ENCODE measurements around the gene CROCC. TPM values are rescaled to one million over a fixed set of nuclear protein-coding genes. Genes with fewer than 3 reads are reported as not detected.
"Not testable (repeated sequence)": the region's sequence is repeated elsewhere in the genome, so short reads cannot be mapped to it uniquely, and the experiment has no call there.

The CROCC gene
- total RNA-seq, 4 donors from 2014 or later = 27.7 to 86.4 (median 60.2) TPM

DNA sequence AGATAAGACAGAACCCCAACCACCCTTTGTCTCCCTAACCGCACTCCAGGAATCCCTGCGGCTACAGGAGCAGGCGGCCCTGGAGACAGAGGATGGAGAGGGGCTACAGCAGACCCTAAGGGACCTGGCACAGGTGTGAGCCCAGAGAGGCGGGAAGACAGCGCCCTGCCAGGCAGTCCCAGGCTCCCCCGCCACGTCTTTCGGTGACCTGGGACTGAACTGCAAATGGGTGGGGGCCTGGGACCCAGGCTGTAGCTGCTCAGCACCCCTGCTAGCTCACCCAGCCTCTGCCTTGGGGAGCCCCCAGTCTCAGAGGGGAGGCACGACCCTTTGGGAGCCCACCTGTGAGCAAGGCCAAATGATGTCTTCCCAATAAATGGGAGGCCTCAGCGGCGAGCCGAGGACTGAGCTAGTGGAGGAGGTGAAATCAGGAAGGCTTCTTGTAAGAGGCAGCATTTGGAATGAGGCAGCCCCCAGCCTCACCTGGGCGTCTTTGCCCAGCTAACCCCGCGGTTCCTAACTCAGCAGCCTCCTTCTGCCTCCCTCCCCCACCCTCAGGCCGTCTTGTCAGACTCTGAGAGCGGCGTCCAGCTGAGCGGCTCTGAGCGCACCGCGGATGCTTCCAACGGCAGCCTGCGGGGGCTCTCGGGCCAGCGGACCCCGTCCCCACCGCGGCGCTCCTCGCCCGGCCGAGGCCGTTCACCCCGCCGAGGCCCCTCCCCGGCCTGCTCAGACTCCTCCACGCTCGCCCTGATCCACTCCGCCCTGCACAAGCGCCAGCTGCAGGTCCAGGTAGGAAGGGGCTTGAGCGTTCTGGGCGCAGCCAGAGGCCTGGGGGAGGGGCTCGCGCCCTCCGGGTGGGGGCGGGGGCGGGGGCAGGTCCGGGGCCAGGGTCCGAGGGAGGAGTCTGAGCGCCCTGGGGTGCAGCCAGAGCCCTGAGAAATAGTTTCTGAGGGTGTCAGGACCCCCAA lies 16.9 kb downstream of the CROCC start:
- peaks cover 71% of the 10 kb centered on the region for H3K36me3 ChIP-seq
- no peak overlapping the region for H3K27ac ChIP-seq
- DNase-seq (ENCODE audit: low spot score in 2 of 2) = no peak
- H3K27me3 ChIP-seq = no peaks in the 10 kb centered on the region
- TF ChIP-seq POLR2A (IDR thresholded peaks at IDR 0.05) = no peak
- TF ChIP-seq, protein P1, sequence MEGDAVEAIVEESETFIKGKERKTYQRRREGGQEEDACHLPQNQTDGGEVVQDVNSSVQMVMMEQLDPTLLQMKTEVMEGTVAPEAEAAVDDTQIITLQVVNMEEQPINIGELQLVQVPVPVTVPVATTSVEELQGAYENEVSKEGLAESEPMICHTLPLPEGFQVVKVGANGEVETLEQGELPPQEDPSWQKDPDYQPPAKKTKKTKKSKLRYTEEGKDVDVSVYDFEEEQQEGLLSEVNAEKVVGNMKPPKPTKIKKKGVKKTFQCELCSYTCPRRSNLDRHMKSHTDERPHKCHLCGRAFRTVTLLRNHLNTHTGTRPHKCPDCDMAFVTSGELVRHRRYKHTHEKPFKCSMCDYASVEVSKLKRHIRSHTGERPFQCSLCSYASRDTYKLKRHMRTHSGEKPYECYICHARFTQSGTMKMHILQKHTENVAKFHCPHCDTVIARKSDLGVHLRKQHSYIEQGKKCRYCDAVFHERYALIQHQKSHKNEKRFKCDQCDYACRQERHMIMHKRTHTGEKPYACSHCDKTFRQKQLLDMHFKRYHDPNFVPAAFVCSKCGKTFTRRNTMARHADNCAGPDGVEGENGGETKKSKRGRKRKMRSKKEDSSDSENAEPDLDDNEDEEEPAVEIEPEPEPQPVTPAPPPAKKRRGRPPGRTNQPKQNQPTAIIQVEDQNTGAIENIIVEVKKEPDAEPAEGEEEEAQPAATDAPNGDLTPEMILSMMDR (IDR thresholded peaks at IDR 0.05) = no peak
- TF ChIP-seq EP300 (IDR thresholded peaks at IDR 0.05) = no peak
- TF ChIP-seq POLR2AphosphoS5 (IDR thresholded peaks at IDR 0.05) = no peak
- H3K9me3 ChIP-seq = no peaks in the 10 kb centered on the region
- H3K4me1 ChIP-seq = no peaks in the 10 kb centered on the region
- WGBS = 78% methylated on average over 51 of the region's 51 CpGs
- no peak overlapping the region for H3K4me3 ChIP-seq

- H3K4me1 ChIP-seq; H3K4me3 ChIP-seq; H3K27ac ChIP-seq; H3K9me3 ChIP-seq; DNase-seq (ENCODE audit: low spot score in 2 of 2); H3K27me3 ChIP-seq: not testable (repeated sequence)
- 94% methylated on average over 32 of the region's 32 CpGs for WGBS
- H3K36me3 ChIP-seq = peaks cover 71% of the 10 kb centered on the region
Observed at GRCh38 chr1:16939386-16940180, 17.9 kb downstream of the CROCC start.

GRCh38 chr1:16944038-16944437 lies 22.3 kb downstream of the CROCC start:
- H3K9me3 ChIP-seq = no peaks in the 10 kb centered on the region
- no peaks in the 10 kb centered on the region for H3K27me3 ChIP-seq
- H3K4me3 ChIP-seq = no peak overlapping the region
- no peak for TF ChIP-seq POLR2A (IDR thresholded peaks at IDR 0.05)
- no peak for TF ChIP-seq POLR2AphosphoS5 (IDR thresholded peaks at IDR 0.05)
- no peak overlapping the region for H3K27ac ChIP-seq
- WGBS = 83% methylated on average over 16 of the region's 19 CpGs
- H3K36me3 ChIP-seq = peaks cover 65% of the 10 kb centered on the region
- peaks cover 12% of the 10 kb centered on the region for H3K4me1 ChIP-seq
- no peak for DNase-seq (ENCODE audit: low spot score in 2 of 2)

GRCh38 chr1:16945512-16945911 lies 23.8 kb downstream of the CROCC start:
- not testable (repeated sequence) for H3K27me3 ChIP-seq; DNase-seq (ENCODE audit: low spot score in 2 of 2); H3K9me3 ChIP-seq; H3K4me3 ChIP-seq; H3K27ac ChIP-seq
- Histone ChIP-seq H3K4me1 (peaks cover 12% of the 10 kb centered on the region), H3K36me3 (peaks cover 52% of the 10 kb centered on the region)
- 80% methylated on average over 2 of the region's 9 CpGs for WGBS

DNA sequence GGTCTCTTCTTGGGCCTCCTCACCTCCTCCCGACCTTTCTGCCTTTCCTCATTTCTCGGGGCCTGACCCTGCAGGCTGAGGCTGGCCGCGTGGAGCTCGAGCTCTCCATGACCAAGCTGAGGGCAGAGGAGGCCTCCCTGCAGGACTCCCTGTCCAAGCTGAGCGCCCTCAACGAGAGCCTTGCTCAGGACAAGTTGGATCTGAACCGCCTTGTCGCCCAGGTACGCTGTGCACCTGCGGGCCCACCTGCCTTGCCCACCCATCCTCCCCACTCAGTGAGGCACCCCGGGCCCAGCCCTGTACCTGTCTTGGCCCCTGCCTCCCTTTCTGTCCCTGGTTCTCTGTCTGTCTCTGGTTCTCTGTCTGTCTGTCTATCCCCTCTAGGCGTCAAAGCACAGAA lies 24.5 kb downstream of the CROCC start:
- H3K36me3 ChIP-seq = peaks cover 46% of the 10 kb centered on the region
- H3K4me3 ChIP-seq; H3K9me3 ChIP-seq; DNase-seq (ENCODE audit: low spot score in 2 of 2); H3K27me3 ChIP-seq; H3K27ac ChIP-seq: not testable (repeated sequence)
- H3K4me1 ChIP-seq = peaks cover 12% of the 10 kb centered on the region
- WGBS = 94% methylated on average over 13 of the region's 13 CpGs

- TF ChIP-seq, protein P1 (IDR thresholded peaks at IDR 0.05) = no peak
- TF ChIP-seq POLR2A (IDR thresholded peaks at IDR 0.05) = no peak
- no peak for TF ChIP-seq POLR2AphosphoS5 (IDR thresholded peaks at IDR 0.05)
- no peak for TF ChIP-seq EP300 (IDR thresholded peaks at IDR 0.05)
Observed at GRCh38 chr1:16946646-16947045, 24.9 kb downstream of the CROCC start.

GRCh38 chr1:16948282-16948891 lies 26.7 kb downstream of the CROCC start:
- Histone ChIP-seq H3K27ac (peak overlapping the region; percentile 57), H3K36me3 (peaks cover 30% of the 10 kb centered on the region), H3K4me1 (peaks cover 15% of the 10 kb centered on the region)
- not testable (repeated sequence) for H3K4me3 ChIP-seq; H3K27me3 ChIP-seq; H3K9me3 ChIP-seq; DNase-seq (ENCODE audit: low spot score in 2 of 2)
- 63% methylated on average over 15 of the region's 26 CpGs for WGBS

More at GRCh38 chr1:16946646-16947045, 24.9 kb downstream of the CROCC start:
- Histone ChIP-seq H3K9me3 (no peaks in the 10 kb centered on the region), H3K27me3 (no peaks in the 10 kb centered on the region), H3K4me3 (no peak overlapping the region), H3K4me1 (peaks cover 12% of the 10 kb centered on the region), H3K36me3 (peaks cover 43% of the 10 kb centered on the region), H3K27ac (no peak overlapping the region)
- DNase-seq (ENCODE audit: low spot score in 2 of 2) = no peak
- 92% methylated on average over 19 of the region's 19 CpGs for WGBS

DNA sequence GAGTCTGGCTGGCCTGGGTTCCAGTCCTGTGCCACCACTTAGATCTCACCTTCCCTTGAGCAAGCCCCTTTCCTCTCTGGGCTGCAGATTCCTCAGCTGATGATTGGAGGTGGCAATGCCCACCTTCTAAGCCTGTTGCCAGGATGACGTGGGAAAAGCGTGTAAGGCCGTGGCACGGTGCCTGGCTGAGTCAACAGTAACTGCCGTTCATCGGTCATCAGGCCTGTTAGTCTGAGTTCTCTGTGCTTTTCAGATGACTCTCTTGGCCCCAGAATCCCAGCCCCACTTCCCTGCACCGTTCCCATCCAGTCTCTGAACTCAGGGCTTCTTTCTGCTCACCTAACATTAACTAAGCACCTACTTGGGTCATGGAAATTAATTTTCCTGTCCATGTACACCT lies 27.3 kb downstream of the CROCC start:
- not testable (repeated sequence) for H3K9me3 ChIP-seq; H3K27me3 ChIP-seq; DNase-seq (ENCODE audit: low spot score in 2 of 2); H3K4me3 ChIP-seq
- H3K27ac ChIP-seq = peak overlapping the region; percentile 57
- WGBS = 52% methylated on average over 7 of the region's 7 CpGs
- peaks cover 15% of the 10 kb centered on the region for H3K4me1 ChIP-seq
- H3K36me3 ChIP-seq = peaks cover 25% of the 10 kb centered on the region

DNA sequence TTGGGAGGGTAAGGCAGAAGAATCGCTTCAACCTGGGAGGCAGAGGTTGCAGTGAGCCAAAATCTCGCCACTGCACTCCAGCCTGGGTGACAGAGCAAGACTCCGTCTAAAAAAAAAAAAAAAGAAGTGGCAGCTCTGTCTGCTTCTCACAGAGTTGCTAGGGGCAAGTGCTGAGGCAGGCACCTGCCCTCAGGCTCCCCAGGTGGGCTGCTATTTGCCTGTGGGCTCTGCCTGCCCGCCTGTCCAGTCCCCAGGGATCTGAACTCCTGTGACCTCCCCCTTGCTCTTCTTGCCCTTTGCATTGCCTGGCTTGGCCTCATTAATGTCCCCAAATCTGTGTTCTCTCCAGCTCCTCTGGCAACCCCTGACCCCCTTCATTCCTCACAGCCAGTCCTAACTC lies 30.6 kb downstream of the CROCC start:
- H3K27me3 ChIP-seq; H3K4me3 ChIP-seq; DNase-seq (ENCODE audit: low spot score in 2 of 2); H3K9me3 ChIP-seq; H3K27ac ChIP-seq: not testable (repeated sequence)
- peaks cover 15% of the 10 kb centered on the region for H3K4me1 ChIP-seq
- WGBS = 91% methylated on average over 4 of the region's 4 CpGs
- peaks cover 23% of the 10 kb centered on the region for H3K36me3 ChIP-seq
